Neural crest cell (in vitro differentiated cells): ENCODE measurements around the gene FBLN1. TPM values are rescaled to one million over a fixed set of nuclear protein-coding genes. Genes with fewer than 3 reads are reported as not detected.
A peak's percentile ranks its signal among the peaks of the same experiment; 100 is the strongest.
"Not testable (repeated sequence)": the region's sequence is repeated elsewhere in the genome, so short reads cannot be mapped to it uniquely, and the experiment has no call there.

Source experiments
- DNase-seq: peaks from one replicate; pipeline ENCODE4 v3.0.0; 2021; ENCODE audit warnings: low read depth, mixed read lengths, low spot score
- H3K27ac Mint-ChIP-seq: one replicate; pipeline ENCODE4 v1.8.0; 2021; ENCODE audit warnings: mild to moderate bottlenecking, mixed read lengths; ENCODE audit not compliant: unreplicated experiment
- H3K27me3 Mint-ChIP-seq: 2 replicates; pipeline ENCODE4 v1.8.0; 2021; ENCODE audit warnings: low read depth, mild to moderate bottlenecking, mixed read lengths
- H3K36me3 Mint-ChIP-seq: 2 replicates; pipeline ENCODE4 v1.8.0; 2021; ENCODE audit warnings: low read depth, mild to moderate bottlenecking, mixed read lengths
- H3K4me1 Mint-ChIP-seq: 2 replicates; pipeline ENCODE4 v1.8.0; 2021; ENCODE audit warnings: mixed read lengths
- H3K4me3 Mint-ChIP-seq: one replicate; pipeline ENCODE4 v1.8.0; 2021; ENCODE audit warnings: mild to moderate bottlenecking, mixed read lengths
- H3K9me3 Mint-ChIP-seq: 2 replicates; pipeline ENCODE4 v1.8.0; 2021; ENCODE audit warnings: mixed read lengths
- total RNA-seq: library from RNA; stranded (reverse); gene quantifications from 2 replicates; pipeline ENCODE4 v1.2.1, GENCODE V29; 2021
- TF ChIP-seq, protein P1 (sequence below): fragments of 200-600 bp; sonication (generic); conservative IDR thresholded peaks from 2 replicates; pipeline ENCODE4 v1.5.0; 2021; ENCODE audit warnings: antibody characterized with exemption, mild to moderate bottlenecking

FBLN1 gene
- total RNA-seq, 1 donor from 2014 or later = 163 TPM

DNA sequence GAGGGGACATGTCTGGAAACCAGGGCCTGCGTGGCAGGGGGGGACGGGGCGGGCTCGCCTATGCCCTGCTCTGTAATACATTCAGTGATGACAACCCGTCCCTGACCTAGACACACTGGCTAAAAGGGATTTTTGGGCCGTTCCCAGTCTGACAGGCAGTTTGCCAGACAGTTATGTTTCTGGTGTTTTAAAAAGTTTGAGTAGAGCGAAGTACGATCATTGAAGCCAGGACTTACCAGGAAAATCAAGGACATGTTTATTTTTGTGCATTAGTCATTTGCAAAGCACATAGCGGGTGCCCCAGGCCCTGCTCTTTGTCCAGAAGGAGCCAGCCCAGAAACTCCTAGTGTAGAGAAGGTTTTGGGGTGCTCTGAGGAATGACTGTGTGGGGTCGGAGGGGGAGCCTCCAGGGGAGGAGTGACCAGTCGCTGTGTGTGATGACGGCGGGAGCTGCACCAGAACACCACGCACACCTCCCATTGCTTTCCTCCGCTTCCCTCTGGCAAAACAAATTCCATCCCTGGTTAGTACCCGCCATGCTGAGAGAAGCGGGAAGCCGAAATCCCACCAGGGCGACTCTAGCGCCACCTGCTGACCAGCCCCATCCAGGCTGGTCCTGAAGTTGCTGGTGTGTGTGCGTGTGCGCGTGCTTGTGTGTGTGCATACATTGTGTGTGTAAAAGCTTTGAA is 50.8 kb downstream of the FBLN1 start:
- Mint-ChIP-seq H3K36me3 (peaks cover 49% of the 10 kb centered on the region), H3K27ac (peak overlapping the region; percentile 54), H3K27me3 (no peaks in the 10 kb centered on the region), H3K4me3 (no peak overlapping the region), H3K4me1 (peaks cover 26% of the 10 kb centered on the region), H3K9me3 (peaks cover 2% of the 10 kb centered on the region)
- peak; percentile 93 for DNase-seq
- TF ChIP-seq, protein P1, sequence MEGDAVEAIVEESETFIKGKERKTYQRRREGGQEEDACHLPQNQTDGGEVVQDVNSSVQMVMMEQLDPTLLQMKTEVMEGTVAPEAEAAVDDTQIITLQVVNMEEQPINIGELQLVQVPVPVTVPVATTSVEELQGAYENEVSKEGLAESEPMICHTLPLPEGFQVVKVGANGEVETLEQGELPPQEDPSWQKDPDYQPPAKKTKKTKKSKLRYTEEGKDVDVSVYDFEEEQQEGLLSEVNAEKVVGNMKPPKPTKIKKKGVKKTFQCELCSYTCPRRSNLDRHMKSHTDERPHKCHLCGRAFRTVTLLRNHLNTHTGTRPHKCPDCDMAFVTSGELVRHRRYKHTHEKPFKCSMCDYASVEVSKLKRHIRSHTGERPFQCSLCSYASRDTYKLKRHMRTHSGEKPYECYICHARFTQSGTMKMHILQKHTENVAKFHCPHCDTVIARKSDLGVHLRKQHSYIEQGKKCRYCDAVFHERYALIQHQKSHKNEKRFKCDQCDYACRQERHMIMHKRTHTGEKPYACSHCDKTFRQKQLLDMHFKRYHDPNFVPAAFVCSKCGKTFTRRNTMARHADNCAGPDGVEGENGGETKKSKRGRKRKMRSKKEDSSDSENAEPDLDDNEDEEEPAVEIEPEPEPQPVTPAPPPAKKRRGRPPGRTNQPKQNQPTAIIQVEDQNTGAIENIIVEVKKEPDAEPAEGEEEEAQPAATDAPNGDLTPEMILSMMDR = peak; percentile 96

DNA sequence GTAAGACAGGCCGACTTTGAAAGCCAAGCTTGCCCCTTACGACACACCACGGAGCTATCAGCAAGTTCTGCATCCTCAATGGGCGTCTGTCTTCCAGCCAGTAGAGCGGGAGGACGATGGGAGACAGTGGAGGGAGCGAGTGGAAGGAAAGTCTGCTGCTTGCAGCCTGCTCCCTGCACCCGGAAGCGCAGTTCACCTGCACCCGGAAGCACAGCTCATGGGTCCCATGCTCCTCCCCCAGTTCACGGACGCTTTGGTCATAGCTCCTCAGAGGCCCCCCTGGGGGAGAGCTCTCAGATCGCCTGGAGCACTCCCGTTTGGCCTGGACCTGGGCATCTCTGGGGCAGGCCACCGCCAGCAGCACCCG is 51.3 kb downstream of the FBLN1 start:
- H3K27me3 Mint-ChIP-seq = no peaks in the 10 kb centered on the region
- H3K4me1 Mint-ChIP-seq = peaks cover 26% of the 10 kb centered on the region
- H3K4me3 Mint-ChIP-seq = no peak overlapping the region
- DNase-seq = no peak
- TF ChIP-seq, protein P1 = peak; percentile 11
- H3K27ac Mint-ChIP-seq = no peak overlapping the region
- peaks cover 4% of the 10 kb centered on the region for H3K9me3 Mint-ChIP-seq
- H3K36me3 Mint-ChIP-seq = peaks cover 54% of the 10 kb centered on the region

DNA sequence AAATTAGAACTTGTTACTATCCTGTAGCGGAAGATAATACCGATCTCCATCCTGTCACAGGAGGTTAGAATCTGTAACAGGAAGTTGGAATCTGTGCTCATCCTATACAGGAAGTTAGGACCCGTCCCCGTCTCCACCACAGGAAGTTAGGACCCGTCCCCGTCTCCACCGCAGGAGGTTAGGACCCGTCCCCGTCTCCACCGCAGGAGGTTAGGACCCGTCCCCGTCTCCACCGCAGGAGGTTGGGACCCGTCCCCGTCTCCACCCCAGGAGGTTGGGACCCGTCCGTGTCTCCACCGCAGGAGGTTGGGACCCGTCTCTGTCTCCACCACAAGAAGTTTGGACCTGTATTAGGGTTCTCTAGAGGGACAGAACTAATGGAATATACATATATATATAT is 52.2 kb downstream of the FBLN1 start:
- Mint-ChIP-seq H3K27ac (no peak overlapping the region), H3K4me3 (no peak overlapping the region), H3K4me1 (peaks cover 26% of the 10 kb centered on the region), H3K36me3 (peaks cover 59% of the 10 kb centered on the region), H3K9me3 (peaks cover 7% of the 10 kb centered on the region), H3K27me3 (no peaks in the 10 kb centered on the region)
- no peak for DNase-seq
- TF ChIP-seq, protein P1 = no peak

DNA sequence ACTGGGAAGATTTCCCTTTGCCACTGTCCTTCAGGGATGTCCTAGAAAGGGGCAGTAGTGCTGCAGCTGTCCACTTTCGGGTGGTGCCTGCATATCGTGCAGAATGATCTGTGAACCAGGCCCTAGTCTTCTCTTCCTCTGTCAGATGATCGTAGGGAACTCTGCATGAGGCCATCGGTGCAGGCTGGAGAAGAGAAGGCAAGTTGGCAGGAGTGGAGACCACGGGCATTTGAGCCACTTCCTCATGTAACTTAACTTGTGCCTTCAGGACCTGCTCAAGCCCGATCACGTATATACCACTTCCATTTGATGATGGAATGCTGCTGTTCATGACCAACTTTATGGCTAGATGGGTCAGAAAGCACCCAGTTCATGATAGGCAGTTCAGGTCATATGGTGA is 55.2 kb downstream of the FBLN1 start:
- not testable (repeated sequence) for H3K4me3 Mint-ChIP-seq, H3K27me3 Mint-ChIP-seq, H3K27ac Mint-ChIP-seq, DNase-seq
- peaks cover 20% of the 10 kb centered on the region for H3K9me3 Mint-ChIP-seq
- H3K4me1 Mint-ChIP-seq = peaks cover 11% of the 10 kb centered on the region
- peaks cover 68% of the 10 kb centered on the region for H3K36me3 Mint-ChIP-seq

DNA sequence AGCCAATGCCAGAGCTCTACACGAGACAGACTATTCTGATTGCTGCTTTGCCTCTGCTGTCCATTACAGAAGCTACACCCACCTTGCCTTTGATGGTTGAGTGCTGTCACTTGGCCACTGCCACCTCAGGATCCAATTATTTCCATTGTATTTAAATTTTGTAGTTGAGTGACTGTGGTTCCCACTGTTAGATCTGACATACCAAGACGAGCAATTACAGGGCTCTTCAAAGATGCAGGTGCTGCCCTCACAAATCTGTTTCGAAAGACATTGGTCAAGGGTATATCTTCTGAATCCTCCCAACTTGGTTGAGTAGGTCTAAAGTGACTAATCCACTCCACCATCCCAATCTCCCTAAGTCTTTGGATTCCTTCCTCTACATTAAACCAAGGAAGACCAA is 57.4 kb downstream of the FBLN1 start:
- H3K27me3 Mint-ChIP-seq, H3K4me3 Mint-ChIP-seq, DNase-seq, H3K27ac Mint-ChIP-seq, H3K4me1 Mint-ChIP-seq: not testable (repeated sequence)
- peaks cover 20% of the 10 kb centered on the region for H3K9me3 Mint-ChIP-seq
- peaks cover 74% of the 10 kb centered on the region for H3K36me3 Mint-ChIP-seq

DNA sequence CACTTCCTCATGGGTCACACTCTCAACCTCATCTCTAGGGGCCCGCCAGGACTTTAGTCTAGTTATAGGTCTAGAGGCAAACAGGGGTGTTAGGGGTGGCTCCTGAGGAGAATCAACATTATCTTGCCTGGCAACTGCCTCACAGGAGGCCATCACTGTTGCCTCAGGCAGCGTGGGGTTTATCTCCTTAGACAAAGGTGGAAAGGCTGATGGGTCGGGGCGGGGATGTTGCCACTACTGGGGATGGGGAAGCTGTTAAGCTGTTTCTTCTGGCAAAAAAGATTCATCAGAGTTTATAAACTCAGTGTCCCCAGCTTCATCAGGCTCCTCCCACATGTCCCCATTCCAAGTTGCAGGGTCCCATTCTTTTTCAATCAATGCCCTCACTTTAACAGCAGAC is 58.1 kb downstream of the FBLN1 start:
- peaks cover 70% of the 10 kb centered on the region for H3K36me3 Mint-ChIP-seq
- H3K27ac Mint-ChIP-seq, H3K27me3 Mint-ChIP-seq, H3K4me1 Mint-ChIP-seq, DNase-seq, H3K4me3 Mint-ChIP-seq: not testable (repeated sequence)
- peaks cover 18% of the 10 kb centered on the region for H3K9me3 Mint-ChIP-seq

DNA sequence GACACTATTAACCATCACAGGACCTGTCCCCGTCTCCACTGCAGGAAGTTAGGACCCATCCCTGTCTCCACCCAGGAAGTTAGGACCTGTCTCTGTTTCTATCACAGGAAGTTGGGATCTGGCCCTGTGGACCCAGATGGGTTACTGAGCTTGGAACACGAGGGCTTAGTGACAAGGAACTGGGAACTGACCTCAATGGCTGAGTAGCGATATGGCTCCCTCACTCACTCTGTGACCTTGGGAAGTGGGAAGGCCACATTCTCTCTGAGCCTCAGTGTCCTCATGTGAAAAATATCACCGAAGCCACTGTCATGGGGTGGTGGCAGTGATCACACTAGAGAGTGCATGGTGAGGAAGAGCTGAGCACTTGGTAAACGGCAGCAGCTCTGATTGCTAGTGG is 59.4 kb downstream of the FBLN1 start:
- H3K9me3 Mint-ChIP-seq = peaks cover 18% of the 10 kb centered on the region
- peaks cover 62% of the 10 kb centered on the region for H3K36me3 Mint-ChIP-seq
- H3K4me1 Mint-ChIP-seq = no peaks in the 10 kb centered on the region
- DNase-seq = no peak
- H3K27me3 Mint-ChIP-seq = no peaks in the 10 kb centered on the region
- no peak overlapping the region for H3K27ac Mint-ChIP-seq
- H3K4me3 Mint-ChIP-seq = no peak overlapping the region
- TF ChIP-seq, protein P1 = no peak
